ENCODE results near the gene UQCRC1.

GRCh38 chr3:48635222-48636021 lies 26.0 kb upstream of the UQCRC1 start, which contains the start of gene SLC26A6:
- TF ChIP-seq CHD1 (IDR thresholded peaks at IDR 0.05; ENCODE audit: low read depth, low read length): no peak
- peak in 2 of 3 experiments; percentile 76 to 86; a peak in 3 of 4 replicates for TF ChIP-seq CTCF (IDR thresholded peaks at IDR 0.05; ENCODE audit: control extremely low read depth in 1 of 3, insufficient read depth in 1 of 3, low read depth in 1 of 3, low read length in 3 of 3)
- TF ChIP-seq USF2 (IDR thresholded peaks at IDR 0.05; ENCODE audit: low read length): no peak
- TF ChIP-seq SIN3A (conservative IDR thresholded peaks at IDR 0.05 in 1 of 2, IDR thresholded peaks at IDR 0.05 in 1 of 2; ENCODE audit: low read depth in 1 of 2, low read length in 2 of 2): peak in 1 of 2 experiments; percentile 78; a peak in 2 of 4 replicates
- peak; percentile 55 to 67 for TF ChIP-seq RAD21 (IDR thresholded peaks at IDR 0.05 in 1 of 2, conservative IDR thresholded peaks at IDR 0.05 in 1 of 2; ENCODE audit: low read depth in 2 of 2, low read length in 2 of 2)
- no peak for TF ChIP-seq RFX5 (IDR thresholded peaks at IDR 0.05; ENCODE audit: borderline replicate concordance, low read depth, low read length)

All from H1 (cell line).